GM12878 (cell line): ENCODE results near the gene LIPM. TPM values are rescaled to one million over a fixed set of nuclear protein-coding genes. Genes with fewer than 3 reads are reported as not detected.
"Not testable (repeated sequence)": the region's sequence is repeated elsewhere in the genome, so short reads cannot be mapped to it uniquely, and the experiment has no call there.

Source experiments
- ATAC-seq: fragments of 200-7000 bp; cut with Tn5 transposase; 3 replicates; pipeline ENCODE4 v1.9.1; 2020; ENCODE audit warnings: mild to moderate bottlenecking, moderate library complexity
- BruUV-seq: library from RNA; stranded (reverse); fragments of 400-500 nt; replicated peaks from 2 replicates; lab custom pipeline; 2021; lab: Mats Ljungman, UMichigan
- CTCF ChIA-PET: fragments of 300-600 bp; sonication (Branson Sonifier 250); formaldehyde crosslinking; extraction: SDS; loops from one replicate; lab custom pipeline; 2021; ENCODE audit warnings: inconsistent platforms; lab: Yijun Ruan, JAX
- POLR2A ChIA-PET: fragments of 350-600 bp; formaldehyde crosslinking; extraction: SDS; loops from one replicate; lab custom pipeline; 2021; ENCODE audit warnings: inconsistent platforms; lab: Charles Lee
- RAD21 ChIA-PET: fragments of 300-600 bp; sonication (Branson Sonifier 250); formaldehyde crosslinking; loops from one replicate; lab custom pipeline; 2023; ENCODE audit warnings: antibody characterized with exemption; ENCODE audit not compliant: unreplicated experiment; lab: Charles Lee
- SMC1A ChIA-PET: fragments of 300-600 bp; sonication (Branson Sonifier 250); formaldehyde crosslinking; loops from one replicate; lab custom pipeline; 2023; ENCODE audit not compliant: unreplicated experiment, uncharacterized antibody; lab: Charles Lee
- DNase-seq: peaks from one replicate; pipeline ENCODE4 v3.0.0-alpha.2; 2011; ENCODE audit warnings: low read depth, low spot score
- FAIRE-seq: peaks from 3 replicates; lab custom pipeline; 2011; peaks lifted over from hg19 to GRCh38; lab: Jason Lieb, UNC
- H2AFZ ChIP-seq: 2 replicates; pipeline ENCODE4 v1.6.0; 2011; ENCODE audit warnings: low read depth, low read length, control low read depth; ENCODE audit not compliant: control insufficient read depth
- H3K27ac ChIP-seq: 2 replicates; pipeline ENCODE4 v1.5.1; 2011; ENCODE audit warnings: control low read depth; ENCODE audit not compliant: control insufficient read depth, insufficient read depth
- H3K27me3 ChIP-seq, 2 experiments: replicated peaks in 1 of 2; 2 replicates each; pipeline versions ENCODE4 v1.6.0 to v1.6.1; 2011; ENCODE audit warnings: low read length in 1 of 2; ENCODE audit not compliant: control insufficient read depth in 2 of 2, insufficient read depth in 2 of 2
- H3K36me3 ChIP-seq, 2 experiments: 2 replicates each; pipeline ENCODE4 v1.5.1; 2011; ENCODE audit warnings: low read length in 1 of 2; ENCODE audit not compliant: control insufficient read depth in 2 of 2, insufficient read depth in 2 of 2
- H3K4me1 ChIP-seq: 2 replicates; pipeline ENCODE4 v1.6.1; 2011; ENCODE audit warnings: mild to moderate bottlenecking, low read length, moderate library complexity, mixed read lengths; ENCODE audit not compliant: control insufficient read depth, insufficient read depth
- H3K4me2 ChIP-seq: 2 replicates; pipeline ENCODE4 v1.6.0; 2011; ENCODE audit warnings: control low read depth; ENCODE audit not compliant: control insufficient read depth, insufficient read depth
- H3K4me3 ChIP-seq: fragments of 200-600 bp; sonication (generic); 2 replicates; pipeline ENCODE4 v1.5.1; 2016
- H3K79me2 ChIP-seq: 2 replicates; pipeline ENCODE4 v1.6.0; 2011; ENCODE audit warnings: low read length; ENCODE audit not compliant: control insufficient read depth, insufficient read depth
- H3K9ac ChIP-seq: 2 replicates; pipeline ENCODE4 v1.8.0; 2011; ENCODE audit warnings: low read length, control low read depth, mixed read lengths; ENCODE audit not compliant: control insufficient read depth, insufficient read depth
- H3K9me3 ChIP-seq: replicated peaks from 3 replicates; pipeline ENCODE4 v1.5.1; 2011; ENCODE audit warnings: mild to moderate bottlenecking, low read length; ENCODE audit not compliant: control insufficient read depth, insufficient read depth
- H4K20me1 ChIP-seq: 2 replicates; pipeline ENCODE4 v1.6.0; 2011; ENCODE audit not compliant: control insufficient read depth, insufficient read depth
- RB1 ChIP-seq: fragments of 450-650 bp; formaldehyde crosslinking; IDR thresholded peaks from 2 replicates; pipeline ENCODE4 v1.6.1; 2017; ENCODE audit warnings: mild to moderate bottlenecking, borderline replicate concordance
- SREBF2 ChIP-seq: IDR thresholded peaks from 2 replicates; pipeline ENCODE4 v1.6.1; 2012; ENCODE audit warnings: mild to moderate bottlenecking, low read length
- WGBS: methylation state at CpG from one replicate; pipeline ENCODE4 v1.1.6; 2016; ENCODE audit warnings: low lambda C conversion rate; ENCODE audit not compliant: insufficient replicate concordance, insufficient coverage; ENCODE audit errors: missing lambda C conversion rate; 5-methylcytosine and 5-hydroxymethylcytosine counted together
- in situ Hi-C: fragments of 300-500 bp; cut with MboI; formaldehyde crosslinking; loops from 9 replicates; pipeline ENCODE4 v1.14.3; 2018; ENCODE audit warnings: mixed read lengths
- intact Hi-C: fragments of 100-400 bp; cut with micrococcal nuclease; formaldehyde crosslinking; loops from one replicate; pipeline ENCODE4 v1.14.2; 2022; ENCODE audit not compliant: unreplicated experiment
- polyA plus RNA-seq, 11 experiments: library from polyadenylated mRNA; depleted of rRNA in 4 of 11; unstranded in 6 of 11; stranded (reverse) in 5 of 11; fragments of >200 nt; fragmentation: Nextera tagmentation in 4 of 11; fragmentation: Illumina TruSeq in 1 of 11; extraction: Ambion mirVana in 4 of 11; extraction: Trizol in 1 of 11; gene quantifications; 1 replicate in 1 of 11; 2 replicates in 10 of 11; pipeline versions ENCODE4 v1.2.1 to v1.2.3, GENCODE V29; 2011 to 2016; ENCODE audit warnings: inconsistent platforms in 2 of 11, missing spikeins in 2 of 11, low read depth in 1 of 11
- total RNA-seq, 4 experiments: library from RNA; depleted of rRNA in 3 of 4; stranded (reverse); fragments of >200 nt in 3 of 4; fragmentation: Illumina TruSeq in 1 of 4; extraction: Trizol in 1 of 4; gene quantifications; 2 replicates each; pipeline versions ENCODE4 v1.2.1 to v1.2.3, GENCODE V29; 2013 to 2021
- TF ChIP-seq, protein P1 (sequence below): fragments of 450-650 bp; IDR thresholded peaks from 2 replicates; pipeline ENCODE4 v1.6.1; 2017; ENCODE audit warnings: mild to moderate bottlenecking, low read depth, inconsistent platforms; ENCODE audit not compliant: poor library complexity, severe bottlenecking

Gene LIPM
- total and polyA plus RNA-seq, 10 of the 15 experiments (the other 5 are each of a cell fraction or from before 2014, with no cell fraction given), result not detected

DNA sequence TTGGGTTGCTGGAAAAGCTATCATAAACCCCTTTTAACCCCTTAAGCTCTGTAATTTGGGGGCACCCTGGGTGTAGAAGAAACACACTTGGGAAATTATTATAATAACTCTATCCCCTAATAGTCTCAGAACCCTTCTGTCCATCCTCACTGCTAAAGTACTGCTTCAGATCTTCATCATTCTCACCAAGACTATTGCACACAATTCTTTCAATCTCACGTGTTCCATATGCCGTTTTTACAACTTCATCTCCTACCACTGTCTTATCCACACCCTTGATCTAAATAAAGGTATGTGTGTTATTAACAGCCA, 33.3 kb downstream of the LIPM start:
- in situ Hi-C loops, result loop anchor here (5.0 kb wide), 2 partner anchors 101 to 376 kb away; no protein-coding TSS in a partner anchor

DNA sequence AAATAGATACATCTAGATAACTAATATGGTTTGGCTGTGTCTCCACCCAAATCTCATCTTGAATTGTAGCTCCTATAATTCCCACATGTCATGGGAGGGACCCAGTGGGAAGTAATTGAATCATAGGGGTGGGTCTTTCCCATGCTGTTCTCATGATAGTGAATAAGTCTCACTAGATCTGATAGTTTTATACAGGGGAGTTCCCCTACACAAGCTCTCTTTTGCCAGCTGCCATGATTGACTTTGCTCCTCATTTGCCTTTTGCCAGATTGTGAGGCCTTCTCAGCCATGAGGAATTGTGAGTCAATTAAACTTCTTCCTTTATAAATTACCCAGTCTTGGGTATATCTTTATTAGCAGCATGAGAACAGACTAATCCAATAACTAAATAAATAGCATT, 35.1 kb downstream of the LIPM start:
- FAIRE-seq, result not testable (repeated sequence)
- in situ Hi-C loops (loop anchor here (5.0 kb wide), 2 partner anchors 100 to 375 kb away; no protein-coding TSS in a partner anchor), intact Hi-C loops (loop anchor here (5.0 kb wide), 1 partner anchor 375 kb away; no protein-coding TSS in a partner anchor)

More for the DNA sequence above, 33.3 kb downstream of the LIPM start:
- H4K20me1 ChIP-seq, result no peaks in the 10 kb centered on the region
- intact Hi-C loops, result loop anchor here (1.0 to 5.0 kb wide), 5 partner anchors 29 to 376 kb away; partner anchors contain the start of genes FAS and STAMBPL1
- H3K9ac ChIP-seq, result no peak overlapping the region
- no peak overlapping the region for H3K4me2 ChIP-seq
- no peak for FAIRE-seq
- POLR2A ChIA-PET, result interaction anchor here (0.8 to 7.3 kb wide), 5 partner anchors 29 to 156 kb away, joined by 3 to 64 read pairs (median 3); no protein-coding TSS in a partner anchor
- no peaks in the 10 kb centered on the region for H3K36me3 ChIP-seq
- BruUV-seq, result no TSS peak
- WGBS, result 0% methylated on average over 2 of the region's 2 CpGs
- peak overlapping the region; percentile 27 for H2AFZ ChIP-seq
- no peak overlapping the region for H3K27ac ChIP-seq
- CTCF ChIA-PET, result interaction anchor here (0.6 to 22.7 kb wide), 52 partner anchors 10 to 808 kb away, joined by 3 to 895 read pairs (median 7); partner anchors contain the start of genes ANKRD22, FAS, RNLS and STAMBPL1
- RAD21 ChIA-PET, result interaction anchor here (0.7 to 7.8 kb wide), 43 partner anchors 9 to 382 kb away, joined by 3 to 390 read pairs (median 7); partner anchors contain the start of genes ANKRD22, CH25H, FAS and RNLS
- TF ChIP-seq, protein P1, sequence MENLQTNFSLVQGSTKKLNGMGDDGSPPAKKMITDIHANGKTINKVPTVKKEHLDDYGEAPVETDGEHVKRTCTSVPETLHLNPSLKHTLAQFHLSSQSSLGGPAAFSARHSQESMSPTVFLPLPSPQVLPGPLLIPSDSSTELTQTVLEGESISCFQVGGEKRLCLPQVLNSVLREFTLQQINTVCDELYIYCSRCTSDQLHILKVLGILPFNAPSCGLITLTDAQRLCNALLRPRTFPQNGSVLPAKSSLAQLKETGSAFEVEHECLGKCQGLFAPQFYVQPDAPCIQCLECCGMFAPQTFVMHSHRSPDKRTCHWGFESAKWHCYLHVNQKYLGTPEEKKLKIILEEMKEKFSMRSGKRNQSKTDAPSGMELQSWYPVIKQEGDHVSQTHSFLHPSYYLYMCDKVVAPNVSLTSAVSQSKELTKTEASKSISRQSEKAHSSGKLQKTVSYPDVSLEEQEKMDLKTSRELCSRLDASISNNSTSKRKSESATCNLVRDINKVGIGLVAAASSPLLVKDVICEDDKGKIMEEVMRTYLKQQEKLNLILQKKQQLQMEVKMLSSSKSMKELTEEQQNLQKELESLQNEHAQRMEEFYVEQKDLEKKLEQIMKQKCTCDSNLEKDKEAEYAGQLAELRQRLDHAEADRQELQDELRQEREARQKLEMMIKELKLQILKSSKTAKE, result peak; percentile 3
- TF ChIP-seq RB1 (peak; percentile 9; the same call in 1 of the 2 replicates), SREBF2 (no peak)
- ATAC-seq, result peak; percentile 21
- no peaks in the 10 kb centered on the region for H3K79me2 ChIP-seq
- no peak for DNase-seq
- no peaks in the 10 kb centered on the region for H3K27me3 ChIP-seq
- peaks cover 11% of the 10 kb centered on the region for H3K4me1 ChIP-seq
- H3K9me3 ChIP-seq, result no peaks in the 10 kb centered on the region
- H3K4me3 ChIP-seq, result no peak overlapping the region
- SMC1A ChIA-PET, result interaction anchor here (0.8 to 18.0 kb wide), 39 partner anchors 9 to 409 kb away, joined by 3 to 575 read pairs (median 8); partner anchors contain the start of genes ANKRD22, FAS and STAMBPL1

More for the DNA sequence above, 35.1 kb downstream of the LIPM start:
- H3K4me1 ChIP-seq, result peaks cover 11% of the 10 kb centered on the region
- H2AFZ ChIP-seq, DNase-seq, ATAC-seq, H3K27me3 ChIP-seq, H3K36me3 ChIP-seq, BruUV-seq, H3K9me3 ChIP-seq, H3K4me2 ChIP-seq, H3K79me2 ChIP-seq, H4K20me1 ChIP-seq, H3K9ac ChIP-seq, H3K27ac ChIP-seq, H3K4me3 ChIP-seq: not testable (repeated sequence)
- SMC1A ChIA-PET, result interaction anchor here (0.9 to 18.0 kb wide), 23 partner anchors 10 to 380 kb away, joined by 4 to 575 read pairs (median 21); partner anchors contain the start of genes ANKRD22, FAS and STAMBPL1
- CTCF ChIA-PET, result interaction anchor here (1.1 to 22.7 kb wide), 19 partner anchors 8 to 380 kb away, joined by 3 to 895 read pairs (median 30); partner anchors contain the start of genes ANKRD22 and STAMBPL1
- RAD21 ChIA-PET, result interaction anchor here (0.6 to 7.8 kb wide), 19 partner anchors 7 to 380 kb away, joined by 3 to 390 read pairs (median 13); partner anchors contain the start of gene STAMBPL1
- POLR2A ChIA-PET, result interaction anchor here (1.0 to 7.3 kb wide), 3 partner anchors 58 to 95 kb away, joined by 3 to 64 read pairs (median 11); no protein-coding TSS in a partner anchor
